Measurements from ENCODE around the gene CPLX3. TPM values are rescaled to one million over a fixed set of nuclear protein-coding genes. Genes with fewer than 3 reads are reported as not detected.

Gene CPLX3
- total and polyA plus RNA-seq, 10 of the 15 experiments (the other 5 are each of a cell fraction or from before 2014, with no cell fraction given) = 0.02 to 0.04 TPM; not detected in 8

- TF ChIP-seq, protein P1, sequence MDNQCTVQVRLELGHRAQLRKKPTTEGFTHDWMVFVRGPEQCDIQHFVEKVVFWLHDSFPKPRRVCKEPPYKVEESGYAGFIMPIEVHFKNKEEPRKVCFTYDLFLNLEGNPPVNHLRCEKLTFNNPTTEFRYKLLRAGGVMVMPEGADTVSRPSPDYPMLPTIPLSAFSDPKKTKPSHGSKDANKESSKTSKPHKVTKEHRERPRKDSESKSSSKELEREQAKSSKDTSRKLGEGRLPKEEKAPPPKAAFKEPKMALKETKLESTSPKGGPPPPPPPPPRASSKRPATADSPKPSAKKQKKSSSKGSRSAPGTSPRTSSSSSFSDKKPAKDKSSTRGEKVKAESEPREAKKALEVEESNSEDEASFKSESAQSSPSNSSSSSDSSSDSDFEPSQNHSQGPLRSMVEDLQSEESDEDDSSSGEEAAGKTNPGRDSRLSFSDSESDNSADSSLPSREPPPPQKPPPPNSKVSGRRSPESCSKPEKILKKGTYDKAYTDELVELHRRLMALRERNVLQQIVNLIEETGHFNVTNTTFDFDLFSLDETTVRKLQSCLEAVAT (IDR thresholded peaks at IDR 0.05) = peak; percentile 62
- TF ChIP-seq MYB (IDR thresholded peaks at IDR 0.05; ENCODE audit: borderline replicate concordance, low read depth, low read length) (no peak), NBN (IDR thresholded peaks at IDR 0.05) (peak; percentile 55), ZSCAN29 (IDR thresholded peaks at IDR 0.05) (0 out of 2 replicates have a peak, but pooled peaks have one; percentile 4), ZNF274 (IDR thresholded peaks at IDR 0.05; ENCODE audit: insufficient read depth, insufficient read length) (no peak), ZBTB4 (CRISPR knock-in tag; IDR thresholded peaks at IDR 0.05) (no peak), TCF12 (IDR thresholded peaks at IDR 0.05; ENCODE audit: low read depth, low read length) (peak; percentile 46; the same call in 1 of the 2 replicates), NR2C1 (IDR thresholded peaks at IDR 0.05) (no peak), TBL1XR1 (IDR thresholded peaks at IDR 0.05; ENCODE audit: low read depth, low read length) (no peak), BMI1 (IDR thresholded peaks at IDR 0.05; ENCODE audit: borderline replicate concordance) (no peak; the same call in 1 of the 2 replicates), SPI1 (IDR thresholded peaks at IDR 0.05; ENCODE audit: borderline replicate concordance, insufficient read depth, low read depth, low read length) (peak; percentile 23; the same call in 1 of the 2 replicates), EZH2 (IDR thresholded peaks at IDR 0.05; ENCODE audit: borderline replicate concordance, control insufficient read depth, low read depth, low read length) (no peak), YY1 (IDR thresholded peaks at IDR 0.05; ENCODE audit: low read depth, low read length) (peak; percentile 38), PAX8 (IDR thresholded peaks at IDR 0.05) (no peak), POLR2A (IDR thresholded peaks at IDR 0.05; ENCODE audit: low read depth, low read length) (peak; percentile 78), GATAD2B (conservative IDR thresholded peaks at IDR 0.05; ENCODE audit: low read depth) (peak; percentile 81), RELB (IDR thresholded peaks at IDR 0.05; ENCODE audit: low read depth) (no peak), TCF7 (IDR thresholded peaks at IDR 0.05; ENCODE audit: borderline replicate concordance) (no peak)
- TF ChIP-seq, protein P2, sequence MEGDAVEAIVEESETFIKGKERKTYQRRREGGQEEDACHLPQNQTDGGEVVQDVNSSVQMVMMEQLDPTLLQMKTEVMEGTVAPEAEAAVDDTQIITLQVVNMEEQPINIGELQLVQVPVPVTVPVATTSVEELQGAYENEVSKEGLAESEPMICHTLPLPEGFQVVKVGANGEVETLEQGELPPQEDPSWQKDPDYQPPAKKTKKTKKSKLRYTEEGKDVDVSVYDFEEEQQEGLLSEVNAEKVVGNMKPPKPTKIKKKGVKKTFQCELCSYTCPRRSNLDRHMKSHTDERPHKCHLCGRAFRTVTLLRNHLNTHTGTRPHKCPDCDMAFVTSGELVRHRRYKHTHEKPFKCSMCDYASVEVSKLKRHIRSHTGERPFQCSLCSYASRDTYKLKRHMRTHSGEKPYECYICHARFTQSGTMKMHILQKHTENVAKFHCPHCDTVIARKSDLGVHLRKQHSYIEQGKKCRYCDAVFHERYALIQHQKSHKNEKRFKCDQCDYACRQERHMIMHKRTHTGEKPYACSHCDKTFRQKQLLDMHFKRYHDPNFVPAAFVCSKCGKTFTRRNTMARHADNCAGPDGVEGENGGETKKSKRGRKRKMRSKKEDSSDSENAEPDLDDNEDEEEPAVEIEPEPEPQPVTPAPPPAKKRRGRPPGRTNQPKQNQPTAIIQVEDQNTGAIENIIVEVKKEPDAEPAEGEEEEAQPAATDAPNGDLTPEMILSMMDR (IDR thresholded peaks at IDR 0.05 in 2 of 3, conservative IDR thresholded peaks at IDR 0.05 in 1 of 3; ENCODE audit: control insufficient read depth in 2 of 3, extremely low read depth in 1 of 3, insufficient read depth in 1 of 3, low read depth in 3 of 3, low read length in 3 of 3) = peak; percentile 52 to 62 (median 62); a peak in 5 of 6 replicates
- TF ChIP-seq, protein P3, sequence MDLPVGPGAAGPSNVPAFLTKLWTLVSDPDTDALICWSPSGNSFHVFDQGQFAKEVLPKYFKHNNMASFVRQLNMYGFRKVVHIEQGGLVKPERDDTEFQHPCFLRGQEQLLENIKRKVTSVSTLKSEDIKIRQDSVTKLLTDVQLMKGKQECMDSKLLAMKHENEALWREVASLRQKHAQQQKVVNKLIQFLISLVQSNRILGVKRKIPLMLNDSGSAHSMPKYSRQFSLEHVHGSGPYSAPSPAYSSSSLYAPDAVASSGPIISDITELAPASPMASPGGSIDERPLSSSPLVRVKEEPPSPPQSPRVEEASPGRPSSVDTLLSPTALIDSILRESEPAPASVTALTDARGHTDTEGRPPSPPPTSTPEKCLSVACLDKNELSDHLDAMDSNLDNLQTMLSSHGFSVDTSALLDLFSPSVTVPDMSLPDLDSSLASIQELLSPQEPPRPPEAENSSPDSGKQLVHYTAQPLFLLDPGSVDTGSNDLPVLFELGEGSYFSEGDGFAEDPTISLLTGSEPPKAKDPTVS (IDR thresholded peaks at IDR 0.05; ENCODE audit: low read depth, low read length) = no peak
These were observed 44.8 kb upstream of the CPLX3 start, which contains the start of gene CSK (continued) for GRCh38 chr15:74781431-74782258.

Measured in GM12878 (cell line).